Prostate gland (tissue), 2 donors: ENCODE results near the gene BCCIP.

Experiments
- CTCF ChIP-seq, 4 experiments: fragments of 200-600 bp in 2 of 4; fragments of 450-650 bp in 2 of 4; sonication (generic) in 2 of 4; IDR thresholded peaks; 1 replicate in 3 of 4; 2 replicates in 1 of 4; pipeline ENCODE4 v1.5.1; 2016 to 2019; ENCODE audit warnings: antibody characterized with exemption in 4 of 4, mild to moderate bottlenecking in 2 of 4, moderate library complexity in 2 of 4
- POLR2A ChIP-seq: fragments of 450-650 bp; IDR thresholded peaks from one replicate; pipeline ENCODE4 v1.6.1; 2016; ENCODE audit warnings: antibody characterized with exemption, mild to moderate bottlenecking
- POLR2AphosphoS5 ChIP-seq: sonication (generic); formaldehyde crosslinking; IDR thresholded peaks from one replicate; pipeline ENCODE4 v1.6.1; 2017; ENCODE audit warnings: antibody characterized with exemption

DNA sequence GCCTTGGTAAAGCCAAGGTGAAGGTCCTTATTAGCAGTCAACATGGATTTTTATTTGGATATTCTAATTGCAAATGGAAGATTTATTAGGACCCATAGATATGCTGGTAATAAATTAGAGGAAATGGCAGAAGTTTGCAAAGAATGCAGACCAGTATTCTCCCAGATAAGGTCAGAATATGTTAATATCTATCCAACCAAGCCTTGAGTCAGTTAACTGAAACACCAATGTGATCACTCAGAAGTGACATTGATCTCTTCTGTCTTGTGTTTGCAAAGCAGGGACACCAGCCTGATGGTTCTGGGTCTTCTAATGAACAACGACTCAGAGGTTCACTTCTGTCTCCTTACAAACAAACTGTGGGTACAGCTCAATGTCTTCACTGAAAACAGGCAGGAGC, 21.8 kb upstream of the BCCIP start:
- TF ChIP-seq CTCF (IDR thresholded peaks at IDR 0.05) (no peak), POLR2AphosphoS5 (no peak), POLR2A (no peak)
